Measurements from ENCODE around the gene KAT7.

DNA sequence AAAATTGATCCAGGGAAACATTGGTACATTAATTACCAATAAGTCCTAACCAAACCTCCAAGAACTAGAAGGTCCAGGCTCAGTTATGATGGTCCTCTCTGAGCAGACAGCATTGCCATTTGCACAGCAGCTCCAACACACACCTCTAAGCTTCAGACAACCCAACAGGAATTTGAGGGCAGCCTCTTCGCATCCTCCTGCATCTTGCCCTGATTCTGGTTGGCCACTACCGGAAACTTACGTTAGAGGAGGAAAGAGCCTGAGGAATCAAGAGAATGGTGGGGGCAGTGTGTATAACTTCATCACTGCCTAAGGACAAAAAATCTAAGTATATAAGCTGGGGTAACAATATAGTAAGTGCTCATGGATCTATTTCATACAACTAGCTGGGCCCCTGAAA is 40.3 kb upstream of the KAT7 start:
- TF ChIP-seq, protein P1, sequence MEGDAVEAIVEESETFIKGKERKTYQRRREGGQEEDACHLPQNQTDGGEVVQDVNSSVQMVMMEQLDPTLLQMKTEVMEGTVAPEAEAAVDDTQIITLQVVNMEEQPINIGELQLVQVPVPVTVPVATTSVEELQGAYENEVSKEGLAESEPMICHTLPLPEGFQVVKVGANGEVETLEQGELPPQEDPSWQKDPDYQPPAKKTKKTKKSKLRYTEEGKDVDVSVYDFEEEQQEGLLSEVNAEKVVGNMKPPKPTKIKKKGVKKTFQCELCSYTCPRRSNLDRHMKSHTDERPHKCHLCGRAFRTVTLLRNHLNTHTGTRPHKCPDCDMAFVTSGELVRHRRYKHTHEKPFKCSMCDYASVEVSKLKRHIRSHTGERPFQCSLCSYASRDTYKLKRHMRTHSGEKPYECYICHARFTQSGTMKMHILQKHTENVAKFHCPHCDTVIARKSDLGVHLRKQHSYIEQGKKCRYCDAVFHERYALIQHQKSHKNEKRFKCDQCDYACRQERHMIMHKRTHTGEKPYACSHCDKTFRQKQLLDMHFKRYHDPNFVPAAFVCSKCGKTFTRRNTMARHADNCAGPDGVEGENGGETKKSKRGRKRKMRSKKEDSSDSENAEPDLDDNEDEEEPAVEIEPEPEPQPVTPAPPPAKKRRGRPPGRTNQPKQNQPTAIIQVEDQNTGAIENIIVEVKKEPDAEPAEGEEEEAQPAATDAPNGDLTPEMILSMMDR (IDR thresholded peaks at IDR 0.05 in 4 of 5, conservative IDR thresholded peaks at IDR 0.05 in 1 of 5), result no peak
- TF ChIP-seq POLR2A (IDR thresholded peaks at IDR 0.05), result no peak

Data from gastrocnemius medialis (tissue), 4 donors.